Keratinocyte (primary cell): ENCODE results near the gene COL8A1.

ENCODE experiments used
- EZH2 ChIP-seq: IDR thresholded peaks from one replicate; pipeline ENCODE4 v1.6.1; 2012; ENCODE audit warnings: inconsistent platforms, mild to moderate bottlenecking, low read length, moderate library complexity
- TF ChIP-seq, protein P1 (sequence below), 3 experiments: IDR thresholded peaks in 1 of 3; conservative IDR thresholded peaks in 1 of 3; optimal IDR thresholded peaks in 1 of 3; 2 replicates in 2 of 3; 3 replicates in 1 of 3; pipeline versions ENCODE3 to v1.5.1; 2011; ENCODE audit warnings: low read length in 3 of 3, mild to moderate bottlenecking in 3 of 3, moderate library complexity in 2 of 3, control low read depth in 1 of 3, inconsistent platforms in 1 of 3; ENCODE audit not compliant: insufficient read depth in 2 of 3; ENCODE audit errors: extremely low read depth in 1 of 3

- TF ChIP-seq, protein P1, sequence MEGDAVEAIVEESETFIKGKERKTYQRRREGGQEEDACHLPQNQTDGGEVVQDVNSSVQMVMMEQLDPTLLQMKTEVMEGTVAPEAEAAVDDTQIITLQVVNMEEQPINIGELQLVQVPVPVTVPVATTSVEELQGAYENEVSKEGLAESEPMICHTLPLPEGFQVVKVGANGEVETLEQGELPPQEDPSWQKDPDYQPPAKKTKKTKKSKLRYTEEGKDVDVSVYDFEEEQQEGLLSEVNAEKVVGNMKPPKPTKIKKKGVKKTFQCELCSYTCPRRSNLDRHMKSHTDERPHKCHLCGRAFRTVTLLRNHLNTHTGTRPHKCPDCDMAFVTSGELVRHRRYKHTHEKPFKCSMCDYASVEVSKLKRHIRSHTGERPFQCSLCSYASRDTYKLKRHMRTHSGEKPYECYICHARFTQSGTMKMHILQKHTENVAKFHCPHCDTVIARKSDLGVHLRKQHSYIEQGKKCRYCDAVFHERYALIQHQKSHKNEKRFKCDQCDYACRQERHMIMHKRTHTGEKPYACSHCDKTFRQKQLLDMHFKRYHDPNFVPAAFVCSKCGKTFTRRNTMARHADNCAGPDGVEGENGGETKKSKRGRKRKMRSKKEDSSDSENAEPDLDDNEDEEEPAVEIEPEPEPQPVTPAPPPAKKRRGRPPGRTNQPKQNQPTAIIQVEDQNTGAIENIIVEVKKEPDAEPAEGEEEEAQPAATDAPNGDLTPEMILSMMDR (optimal IDR thresholded peaks at IDR 0.05 in 1 of 3, IDR thresholded peaks at IDR 0.05 in 1 of 3, conservative IDR thresholded peaks at IDR 0.05 in 1 of 3; ENCODE audit: extremely low read depth in 1 of 3, insufficient read depth in 2 of 3, low read length in 3 of 3): no peak
- no peak for TF ChIP-seq EZH2
Observed at GRCh38 chr3:99644017-99644416, 5.6 kb downstream of the COL8A1 start.
